ENCODE results near the gene TRABD.

- TF ChIP-seq CTCF (optimal IDR thresholded peaks at IDR 0.05 in 1 of 3, IDR thresholded peaks at IDR 0.05 in 1 of 3, conservative IDR thresholded peaks at IDR 0.05 in 1 of 3; ENCODE audit: extremely low read depth in 1 of 3, insufficient read depth in 2 of 3, low read length in 3 of 3) = no peak
- no peak for TF ChIP-seq EZH2 (IDR thresholded peaks at IDR 0.05; ENCODE audit: low read length)
Observed at GRCh38 chr22:50184004-50184901, 1.5 kb upstream of the TRABD start.

Measured in keratinocyte (primary cell).